GM21825 (cell line): ENCODE results near the gene RMC1.
A peak's percentile ranks its signal among the peaks of the same experiment; 100 is the strongest.
"Not testable (repeated sequence)": the region's sequence is repeated elsewhere in the genome, so short reads cannot be mapped to it uniquely, and the experiment has no call there.

Experiments
- ATAC-seq: cut with Tn5 transposase; IDR thresholded peaks from one replicate; pipeline ENCODE4 v1.9.1; 2021; ENCODE audit warnings: mild to moderate bottlenecking, moderate library complexity; ENCODE audit not compliant: unreplicated experiment

Gene RMC1

GRCh38 chr18:23503038-23503962 lies at the start of gene RMC1:
RMC1 (plus strand) TSS chr18:23503511; CDS start chr18:23503619, 108 bp downstream.
- ATAC-seq: peak; percentile 75

- ATAC-seq: no peak
Observed at GRCh38 chr18:23453680-23454058, 49.6 kb upstream of the RMC1 start.

GRCh38 chr18:23456835-23457234 lies 46.5 kb upstream of the RMC1 start:
- no peak for ATAC-seq

GRCh38 chr18:23458830-23459529 lies 44.3 kb upstream of the RMC1 start:
- ATAC-seq: no peak

GRCh38 chr18:23459530-23459921 lies 43.8 kb upstream of the RMC1 start:
- ATAC-seq: no peak

GRCh38 chr18:23460285-23461273 lies 42.7 kb upstream of the RMC1 start:
- ATAC-seq: no peak

- no peak for ATAC-seq
Observed at GRCh38 chr18:23462876-23463275, 40.4 kb upstream of the RMC1 start.

- no peak for ATAC-seq
Observed at GRCh38 chr18:23468753-23469459, 34.4 kb upstream of the RMC1 start.

GRCh38 chr18:23470620-23471387 lies 32.5 kb upstream of the RMC1 start:
- ATAC-seq: no peak

GRCh38 chr18:23471486-23471885 lies 31.8 kb upstream of the RMC1 start:
- ATAC-seq: no peak

- no peak for ATAC-seq
Observed at GRCh38 chr18:23479829-23480505, 23.3 kb upstream of the RMC1 start.

GRCh38 chr18:23484561-23485182 lies 18.6 kb upstream of the RMC1 start:
- no peak for ATAC-seq

- no peak for ATAC-seq
Observed at GRCh38 chr18:23485386-23485785, 17.9 kb upstream of the RMC1 start.

- peak; percentile 72 for ATAC-seq
Observed at GRCh38 chr18:23487738-23488570, 15.4 kb upstream of the RMC1 start.

GRCh38 chr18:23489586-23489985 lies 13.7 kb upstream of the RMC1 start:
- ATAC-seq: not testable (repeated sequence)

GRCh38 chr18:23493654-23494053 lies 9.7 kb upstream of the RMC1 start:
- ATAC-seq: no peak

- ATAC-seq: no peak
Observed at GRCh38 chr18:23494992-23495391, 8.3 kb upstream of the RMC1 start.
